Activated CD4-positive, alpha-beta T cell treated with anti-CD3 and anti-CD28 coated beads for 4 hours (primary cell): ENCODE measurements around the gene FLCN.

Experiments
- DNase-seq, 2 donors: peaks; one replicate each; pipeline ENCODE4 v3.0.0-alpha.2; 2020

FLCN gene

DNA sequence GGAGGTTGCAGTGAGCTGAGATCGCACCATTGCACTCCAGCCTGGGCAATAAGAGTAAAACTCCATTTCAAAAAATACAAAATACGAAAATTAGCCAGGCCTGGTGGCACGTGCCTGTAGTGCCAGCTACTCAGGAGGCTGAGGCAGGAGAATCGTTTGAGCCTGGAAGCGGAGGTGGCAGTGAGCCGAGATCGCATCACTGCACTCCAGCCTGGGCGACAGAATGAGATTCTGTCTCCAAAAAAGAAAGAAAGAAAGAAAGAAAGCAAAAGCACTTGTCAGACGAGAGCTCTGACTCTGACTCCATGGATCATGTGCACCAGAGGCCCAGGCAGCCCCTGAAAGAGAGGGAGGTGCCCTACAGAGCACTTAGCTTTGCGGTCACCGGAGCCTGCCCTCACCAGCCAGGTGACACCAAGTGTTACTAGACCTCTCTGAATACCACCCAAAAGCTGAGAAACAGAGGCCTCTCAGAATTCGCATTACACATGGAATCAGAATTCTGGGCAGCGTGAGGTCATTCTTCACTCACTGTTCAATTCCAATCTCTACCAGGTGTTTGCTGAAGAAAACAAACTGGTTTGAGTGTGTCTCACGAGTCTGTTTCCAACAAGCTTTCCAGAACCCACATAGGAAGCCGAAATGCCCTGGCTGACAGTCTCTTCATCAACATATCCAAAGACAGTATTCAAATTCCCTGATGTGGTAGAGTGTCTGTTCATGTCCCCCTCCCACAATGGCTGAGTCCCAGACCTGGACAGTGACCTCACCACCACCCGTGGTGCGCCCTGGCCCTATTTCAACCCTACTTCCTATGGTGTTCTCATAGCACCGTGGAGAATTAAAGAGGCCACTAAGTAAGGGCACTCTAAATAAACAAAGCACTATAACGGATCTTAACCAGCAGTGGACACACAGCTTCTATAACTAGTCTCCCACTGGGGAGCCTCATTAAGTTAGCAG lies 1.5 kb downstream of the FLCN start:
- no peak for DNase-seq

DNA sequence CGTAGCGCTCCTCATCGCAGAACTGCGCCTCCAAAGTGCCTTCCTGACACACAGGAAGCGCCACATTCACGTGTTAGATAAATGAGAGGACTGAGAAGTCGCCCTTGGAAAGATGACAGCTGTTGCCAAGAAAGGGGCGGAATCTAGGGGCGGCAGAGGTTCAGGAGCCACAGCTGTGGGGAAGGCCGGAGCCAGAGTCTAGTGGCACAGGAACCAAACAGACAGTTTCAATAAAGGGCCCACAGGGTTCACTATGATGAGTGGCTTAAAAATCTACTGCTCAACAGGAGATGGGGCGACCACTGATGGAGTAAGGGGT lies 4.7 kb downstream of the FLCN start:
- no peak for DNase-seq

DNA sequence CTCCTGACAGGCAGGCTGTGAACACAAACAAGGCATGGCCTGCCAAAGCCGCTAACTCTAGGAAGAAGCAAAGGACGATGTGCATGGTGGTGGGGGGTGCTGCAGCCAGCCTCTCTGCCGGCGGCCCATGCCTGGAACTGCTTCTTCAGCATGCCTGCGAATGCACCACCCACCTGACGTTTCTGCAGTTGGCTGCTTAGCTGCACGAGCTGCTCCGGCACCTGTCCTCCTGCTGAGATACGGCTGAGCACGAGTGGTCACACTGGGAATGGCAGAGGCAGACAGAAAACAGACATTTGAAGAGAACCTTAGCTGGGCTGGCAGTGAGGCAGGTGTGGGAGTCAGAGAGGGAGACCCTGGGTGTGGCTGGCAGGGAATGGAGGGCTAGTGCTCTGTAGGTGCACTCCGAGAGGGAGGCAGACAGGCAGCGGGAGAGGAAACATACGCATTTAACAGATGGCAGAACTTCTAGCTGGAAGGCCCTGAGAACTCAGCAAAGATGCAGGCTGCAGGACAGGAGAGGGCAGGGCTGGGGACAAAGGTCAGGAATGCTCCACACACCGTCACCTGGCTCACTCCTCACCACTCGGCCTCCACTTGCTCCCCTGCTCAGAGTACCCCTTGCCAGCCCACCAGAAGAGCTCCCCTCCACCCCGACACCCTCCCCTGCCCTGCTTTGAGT lies 5.2 kb downstream of the FLCN start:
- DNase-seq, result no peak

DNA sequence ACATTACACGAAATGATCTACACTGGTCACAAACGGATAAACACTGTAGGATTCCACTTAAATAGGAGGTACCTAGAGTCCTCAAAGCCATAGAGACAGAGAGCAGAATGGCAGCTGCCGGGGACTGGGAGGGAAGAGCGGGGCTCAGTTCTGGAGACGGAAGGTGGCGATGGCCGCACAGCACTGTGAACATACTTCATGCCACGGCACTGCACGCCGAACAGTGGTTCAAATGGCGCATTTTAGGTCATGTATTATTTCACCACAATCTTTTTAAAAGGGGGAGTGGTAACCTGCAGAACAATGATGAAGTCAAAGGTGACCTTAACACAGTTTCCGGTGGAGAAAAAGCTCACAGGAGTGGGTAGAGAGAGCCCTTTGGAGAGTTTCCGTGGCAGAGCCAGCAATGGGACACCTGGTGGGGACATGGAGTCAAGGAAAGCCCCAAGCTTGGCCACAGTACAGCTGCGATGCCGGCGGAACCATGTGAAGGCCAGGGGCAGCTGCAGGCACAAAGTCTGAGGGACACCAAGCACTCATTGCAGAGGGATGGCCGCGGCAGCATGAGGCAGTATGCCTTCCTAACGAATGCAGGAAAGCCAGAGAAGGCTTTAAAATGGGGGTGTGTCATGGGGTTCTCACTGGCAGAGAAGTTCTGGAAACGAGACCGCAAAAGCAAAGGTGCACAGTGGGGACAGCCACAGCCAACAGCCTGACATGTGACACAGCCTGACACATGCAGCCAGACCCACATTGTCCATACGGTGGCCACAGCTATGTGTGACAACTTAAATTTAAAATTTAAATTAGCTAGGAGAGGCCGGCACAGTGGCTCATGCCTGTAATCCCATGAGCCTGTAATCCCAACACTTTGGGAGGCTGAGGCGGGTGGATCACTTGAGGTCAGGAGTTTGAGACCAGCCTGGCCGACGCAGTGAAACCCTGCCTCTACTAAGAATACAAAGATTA lies 7.3 kb downstream of the FLCN start:
- no peak for DNase-seq

DNA sequence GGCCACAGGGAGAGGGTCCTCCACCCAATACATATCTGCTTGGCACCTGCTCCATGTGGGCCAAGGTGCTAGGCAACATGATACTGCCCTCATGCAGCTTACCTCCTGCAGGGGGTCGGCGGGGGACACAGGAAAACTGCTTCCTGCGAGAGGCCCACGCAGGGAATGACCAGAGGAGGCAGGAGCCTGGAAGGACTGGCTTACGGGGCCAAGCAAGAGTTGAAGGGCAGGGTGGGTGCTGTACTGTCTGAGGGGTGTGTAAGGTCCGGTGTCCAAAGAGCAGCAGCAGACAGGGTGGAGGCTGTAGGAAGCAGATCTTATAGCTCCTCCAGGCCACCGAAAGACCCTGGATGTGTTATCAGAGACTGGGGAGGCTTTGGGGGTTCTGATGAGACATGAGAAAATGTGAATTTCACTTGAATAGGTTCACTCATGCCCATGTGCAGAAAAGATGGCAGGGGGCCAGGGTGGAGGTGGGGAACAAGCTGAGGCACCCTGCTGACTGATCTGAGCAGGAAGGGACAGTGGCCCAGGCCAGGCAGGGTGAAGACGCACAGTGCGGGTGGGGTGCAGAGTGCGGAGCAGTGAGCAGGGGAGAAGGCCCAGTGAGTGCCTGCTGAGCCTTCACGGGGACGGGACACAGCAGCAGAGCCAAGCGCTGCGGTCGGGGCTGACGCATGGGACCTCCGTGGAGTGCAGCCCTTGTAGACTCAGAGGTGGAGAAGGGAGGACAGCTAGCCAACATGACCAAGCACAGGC lies 8.3 kb downstream of the FLCN start:
- no peak for DNase-seq

DNA sequence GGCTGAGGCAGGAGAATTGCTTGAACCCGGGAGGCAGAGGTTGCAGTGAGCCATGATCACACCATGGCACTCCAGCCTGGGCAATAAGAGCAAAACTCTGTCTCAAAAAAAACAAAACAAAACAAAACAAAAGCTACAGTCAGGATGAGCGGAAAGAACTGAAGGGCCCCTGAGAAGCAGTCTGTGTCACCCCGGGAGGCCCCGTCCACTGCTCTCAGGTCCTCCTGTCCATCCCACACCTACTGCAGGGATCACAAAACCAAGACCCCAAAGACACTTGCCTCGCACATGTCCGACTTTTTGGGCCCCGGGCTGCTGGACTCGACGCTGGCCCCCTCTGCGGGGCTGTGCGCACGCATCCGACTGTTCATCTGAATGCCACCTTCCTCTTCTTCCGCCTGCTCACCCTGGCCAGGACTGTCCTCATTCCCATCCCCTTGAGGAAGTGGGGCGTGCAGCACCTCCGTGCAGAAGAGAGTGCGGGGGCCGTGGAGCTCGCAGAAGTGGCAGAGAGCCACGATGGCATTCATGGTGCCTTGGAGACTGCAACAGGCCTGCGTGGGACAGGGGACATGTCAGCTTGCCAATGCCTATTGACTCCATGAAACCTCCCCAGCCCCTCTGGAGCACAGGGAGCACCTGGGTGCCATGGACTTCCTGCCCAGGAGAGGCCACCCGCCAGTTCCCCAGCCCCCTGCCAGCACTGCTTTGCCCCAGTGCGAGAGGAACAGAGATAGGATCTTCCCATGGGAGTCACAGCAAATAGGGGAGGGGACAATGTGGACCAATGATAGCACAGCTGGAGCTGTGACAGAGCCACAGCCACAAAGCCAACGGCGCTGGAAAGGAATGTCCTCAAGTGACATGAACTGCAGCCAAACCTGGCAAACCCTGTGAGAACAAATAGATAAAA lies 9.1 kb downstream of the FLCN start:
- no peak for DNase-seq

DNA sequence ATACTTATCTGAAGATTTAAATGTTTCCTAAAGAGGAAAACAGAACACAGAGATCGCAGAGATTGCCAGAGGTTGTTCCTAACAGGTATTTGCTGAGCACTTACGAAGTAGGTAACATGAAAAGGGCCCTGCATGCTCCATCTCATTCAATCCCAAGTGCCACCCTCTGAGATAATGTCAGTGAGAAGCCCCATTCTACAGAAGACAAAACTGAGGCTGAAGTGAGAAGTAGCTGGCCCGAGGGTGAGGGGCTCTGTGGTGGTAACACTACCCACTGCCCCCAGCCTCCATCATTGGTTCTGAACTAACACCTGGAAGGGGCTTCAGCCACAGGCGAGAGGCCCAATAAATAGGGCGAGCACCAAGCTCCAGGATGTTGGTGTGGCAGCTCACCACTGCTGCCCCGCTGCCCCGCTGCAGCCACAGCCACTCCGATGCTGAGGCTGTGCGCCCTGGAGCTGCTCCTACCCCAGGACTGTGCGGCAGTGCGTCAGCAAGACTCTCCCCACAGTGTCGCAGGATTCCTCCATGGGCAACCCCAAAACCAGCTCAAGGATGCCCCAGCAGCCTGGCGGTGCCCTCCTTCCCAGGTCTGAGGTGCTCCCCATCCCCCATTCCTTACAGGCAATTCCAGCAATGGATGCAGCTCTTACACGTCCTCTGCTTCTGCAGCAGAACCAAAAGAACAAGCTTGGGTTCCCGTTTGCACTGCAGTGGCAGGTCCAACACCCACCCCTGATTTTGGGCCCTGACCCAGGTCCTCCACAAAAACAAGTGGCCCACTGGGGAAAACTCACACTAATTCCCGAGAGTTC lies 10.3 kb downstream of the FLCN start:
- no peak for DNase-seq

DNA sequence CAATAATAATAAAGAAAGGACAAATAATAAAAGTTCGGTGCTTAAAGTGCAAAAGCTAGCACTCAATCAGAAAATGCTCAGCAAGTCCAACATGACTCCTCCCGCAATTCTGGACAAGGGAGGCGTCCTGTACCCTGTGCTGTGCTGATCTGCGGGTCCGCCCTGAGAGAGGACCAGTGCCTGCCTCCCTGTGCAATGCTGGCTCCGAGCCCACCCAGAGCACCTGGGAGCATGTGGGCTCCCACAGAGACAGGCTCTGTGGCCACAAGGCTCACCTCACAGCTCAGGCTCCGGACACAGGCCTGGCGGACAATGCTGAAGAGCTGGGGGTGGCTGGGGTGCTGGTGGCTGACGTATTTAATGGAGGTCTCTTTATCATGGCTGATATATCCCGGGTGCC lies 11.1 kb downstream of the FLCN start:
- DNase-seq, result no peak

DNA sequence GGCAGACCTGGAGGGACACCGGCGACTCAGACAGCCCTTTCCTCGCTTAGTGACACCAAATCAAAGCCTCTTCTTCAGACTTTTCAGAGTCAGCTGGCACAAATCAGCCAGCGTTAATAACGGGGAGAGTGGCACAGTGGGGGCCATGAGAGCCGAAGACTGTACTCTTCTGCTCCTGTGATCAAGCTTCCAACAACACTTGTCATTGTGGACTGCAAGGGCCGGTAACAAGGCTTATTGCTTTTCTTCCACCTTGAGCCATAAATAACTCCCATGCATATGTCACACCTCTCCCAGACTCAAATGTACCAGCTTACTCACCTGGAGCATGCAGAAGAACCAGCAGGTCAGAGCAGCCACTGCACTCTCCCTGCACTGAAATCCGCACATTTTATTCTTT lies 12.8 kb downstream of the FLCN start:
- no peak for DNase-seq

DNA sequence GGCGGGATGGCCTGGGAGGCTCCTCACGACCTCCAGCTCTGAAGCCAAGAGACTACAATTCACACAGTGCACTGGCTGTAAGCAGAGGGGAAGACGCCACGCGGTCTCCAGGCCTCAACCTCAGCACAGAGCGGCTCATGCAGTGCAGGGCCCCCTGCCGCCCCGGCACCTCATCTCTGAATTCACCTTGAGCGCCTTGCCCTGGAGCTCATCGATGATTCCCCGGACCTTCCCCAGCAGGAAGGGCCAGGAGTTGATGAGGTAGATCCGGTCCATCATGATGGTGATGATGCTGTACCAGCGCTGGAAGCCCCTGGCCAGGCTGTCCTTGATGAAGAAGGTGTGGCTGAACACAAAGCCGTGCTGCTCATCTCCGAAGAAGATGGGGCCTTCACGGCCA lies 13.2 kb downstream of the FLCN start:
- no peak for DNase-seq

DNA sequence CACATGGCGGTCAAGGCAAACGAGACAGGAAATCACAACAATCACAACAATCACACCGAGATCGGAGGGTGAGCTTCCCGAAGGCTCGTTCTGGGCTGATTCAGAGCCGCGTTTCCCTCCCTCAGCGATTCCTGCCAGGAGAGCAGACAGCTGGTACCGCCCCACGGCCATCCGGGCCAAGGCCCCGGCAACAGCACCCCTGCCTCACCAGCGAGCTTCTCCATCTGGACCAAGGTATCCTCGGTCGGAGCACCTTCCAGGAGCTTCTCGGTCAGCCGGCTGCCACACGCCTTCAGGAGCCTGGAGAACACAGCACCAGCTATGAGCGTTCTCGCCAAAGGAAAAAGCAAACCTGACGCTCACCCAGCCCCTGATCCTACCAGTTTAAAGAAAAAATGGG lies 15.6 kb downstream of the FLCN start:
- DNase-seq, result no peak

DNA sequence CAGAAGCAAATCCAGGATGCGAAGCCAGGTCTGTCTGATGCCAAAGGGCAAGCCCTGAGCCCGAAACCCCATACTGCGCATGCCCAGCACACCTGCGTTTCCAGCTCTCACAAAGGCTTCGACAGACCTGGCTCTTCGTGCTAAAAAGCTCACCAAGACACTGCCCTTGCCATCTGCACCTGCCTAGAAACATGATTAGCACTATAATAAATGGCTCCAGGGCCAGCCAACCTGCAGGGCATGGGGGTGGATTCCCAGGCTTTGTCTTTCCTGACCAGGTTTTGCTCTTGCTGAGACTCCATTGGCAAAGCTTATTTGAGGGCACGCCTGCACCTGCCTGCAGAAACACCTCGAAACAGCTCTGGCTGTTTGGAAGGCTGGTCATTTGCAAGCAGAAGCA lies 16.4 kb downstream of the FLCN start:
- DNase-seq, result no peak

DNA sequence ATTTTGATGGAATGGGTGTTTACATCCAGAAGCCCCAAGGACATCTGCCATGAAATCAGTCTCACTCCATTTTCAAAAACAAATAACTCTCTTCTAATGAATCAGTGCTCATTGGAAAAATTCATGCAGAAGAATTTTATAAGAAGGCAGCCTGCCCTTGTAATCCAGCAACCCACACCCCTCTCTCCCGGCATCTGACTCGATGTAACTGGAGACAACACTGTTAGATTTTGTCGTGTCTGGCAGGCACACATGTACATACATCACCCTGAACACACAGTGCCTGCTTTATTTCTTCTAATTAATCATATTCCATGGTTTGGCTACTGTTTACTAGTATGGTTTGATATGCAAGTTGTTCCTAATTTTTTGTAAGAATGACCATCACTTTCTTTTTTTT lies 19.0 kb downstream of the FLCN start:
- no peak for DNase-seq

DNA sequence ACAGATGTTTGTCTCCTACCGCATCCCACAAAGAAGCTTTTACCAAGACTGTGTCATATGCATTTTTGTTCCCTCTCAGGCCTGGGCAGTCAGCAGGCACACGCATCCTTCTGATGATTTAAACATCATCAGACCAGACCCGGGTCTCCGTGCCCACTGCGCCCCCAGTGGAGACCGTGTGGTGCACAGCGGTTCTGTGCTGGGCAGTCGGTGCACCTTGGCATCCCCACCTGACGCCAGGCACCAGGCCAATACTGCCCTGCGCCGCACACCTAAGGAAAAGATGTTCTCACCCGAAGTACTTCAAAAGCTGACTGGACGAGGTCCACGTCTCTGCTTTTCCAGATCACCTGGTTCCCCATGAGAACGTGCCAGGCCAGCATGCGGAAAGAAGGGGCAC lies 20.2 kb downstream of the FLCN start:
- no peak for DNase-seq

DNA sequence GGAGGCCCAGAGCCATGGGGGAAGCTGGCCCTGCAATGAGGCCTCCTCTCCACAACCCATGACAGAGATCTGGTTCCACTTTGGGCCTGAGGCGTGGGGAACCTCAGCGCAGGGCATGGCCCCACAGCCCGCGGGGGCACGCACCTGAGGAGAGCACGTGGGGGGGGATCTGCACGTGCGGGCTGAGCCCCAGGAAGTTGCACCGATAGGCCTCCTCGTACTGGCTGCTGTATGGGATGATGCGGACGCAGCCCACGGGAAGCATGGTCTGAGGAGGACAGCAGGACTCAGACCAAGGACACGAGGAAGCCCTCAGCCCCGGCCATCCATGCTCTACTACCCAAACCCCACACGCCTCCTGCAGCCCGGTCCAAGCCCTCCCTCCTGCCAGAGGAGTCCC lies 20.7 kb downstream of the FLCN start:
- no peak for DNase-seq

DNA sequence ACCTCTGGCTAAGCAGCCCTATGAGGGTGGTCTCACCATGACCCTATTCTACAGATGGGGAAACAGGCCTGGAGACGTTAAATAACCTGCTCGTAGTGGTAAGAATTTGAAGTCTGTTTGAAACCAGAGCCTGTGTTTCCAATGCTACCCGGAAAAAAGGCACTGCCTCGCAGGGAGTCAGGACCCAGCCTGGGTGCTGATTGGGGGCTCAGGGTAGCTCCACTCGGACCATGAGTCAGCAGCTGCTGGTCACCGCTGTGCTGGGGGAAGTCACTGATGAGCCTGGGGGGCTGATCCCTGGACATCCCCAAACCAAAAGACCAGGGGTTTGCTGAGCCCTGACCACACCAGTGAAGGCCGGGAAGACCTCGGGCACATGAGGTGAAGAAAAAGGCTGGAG lies 21.4 kb downstream of the FLCN start:
- DNase-seq, result no peak

DNA sequence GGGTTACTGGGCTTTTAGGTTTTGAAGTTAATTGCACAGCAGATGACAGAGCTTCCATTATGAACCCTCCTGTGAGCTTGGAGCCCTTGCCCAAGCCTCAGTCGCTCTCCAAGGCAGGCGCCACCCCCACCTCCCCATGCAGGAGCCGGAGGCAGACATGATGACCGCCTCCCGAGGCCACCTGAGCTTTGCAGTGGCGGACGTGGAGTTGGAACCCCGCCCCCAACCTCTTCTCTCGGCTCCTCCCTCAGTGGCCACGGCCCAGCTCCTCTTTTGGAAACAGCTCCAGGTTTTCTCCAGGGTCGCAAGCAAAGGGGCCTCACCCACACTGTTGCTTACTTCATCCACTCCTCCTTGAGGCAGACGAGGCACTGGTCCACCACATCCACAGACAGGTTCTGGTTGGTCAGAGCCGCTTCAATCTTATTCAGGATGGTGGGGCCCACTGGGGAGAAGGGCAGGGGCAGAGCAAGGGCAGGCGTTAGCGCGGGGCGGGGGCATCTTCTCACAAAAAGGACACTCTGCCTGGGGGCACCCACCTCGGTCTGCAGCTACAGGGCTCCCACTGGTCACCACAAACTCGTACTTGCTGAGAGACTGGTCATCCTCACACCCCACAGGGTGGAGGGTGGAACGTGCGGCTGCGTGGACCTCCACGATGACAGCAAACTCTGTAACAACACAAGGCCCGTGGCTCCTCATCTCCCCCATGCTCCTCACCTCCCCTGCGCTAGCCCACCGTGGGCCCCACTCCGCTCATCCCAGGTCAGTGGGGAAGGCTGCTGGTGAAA lies 22.1 kb downstream of the FLCN start:
- no peak for DNase-seq

DNA sequence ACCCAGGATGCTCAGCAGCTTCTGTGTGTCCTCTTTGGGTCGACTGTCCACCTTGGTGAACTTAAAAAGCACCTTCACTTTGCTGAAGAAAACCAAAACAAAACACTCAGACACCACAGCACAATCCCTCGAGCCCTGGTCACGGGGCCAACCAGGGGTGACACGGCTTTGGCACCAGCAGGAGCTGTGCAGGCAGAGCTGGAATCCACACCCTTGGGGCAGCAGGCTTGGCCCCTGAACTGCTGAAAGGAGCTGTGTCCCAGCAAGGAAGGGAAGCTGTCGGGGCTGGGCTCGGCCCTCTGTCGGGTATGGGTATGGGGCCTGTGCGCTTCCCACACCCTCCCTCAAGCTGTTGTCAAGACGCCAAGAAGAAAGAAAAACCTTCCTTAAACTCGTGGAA lies 23.2 kb downstream of the FLCN start:
- no peak for DNase-seq

DNA sequence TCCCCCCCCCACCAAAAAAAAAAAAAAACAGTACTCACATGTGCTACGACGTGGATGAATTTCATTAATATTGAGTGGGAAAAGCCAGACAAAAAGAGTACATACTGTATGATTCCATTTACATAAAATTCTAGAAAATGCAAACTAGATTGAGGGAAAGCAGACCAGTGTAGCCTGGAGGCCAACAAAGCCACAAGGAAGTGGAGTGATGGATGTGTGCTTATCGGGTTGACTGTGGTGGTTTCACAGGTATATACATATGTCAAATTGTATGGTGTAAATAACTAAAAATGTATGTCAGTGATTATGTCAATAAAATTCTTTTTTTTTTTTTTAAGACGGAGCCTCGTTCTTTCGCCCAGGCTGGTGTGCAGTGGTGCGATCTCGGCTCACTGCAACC lies 29.0 kb downstream of the FLCN start:
- no peak for DNase-seq

DNA sequence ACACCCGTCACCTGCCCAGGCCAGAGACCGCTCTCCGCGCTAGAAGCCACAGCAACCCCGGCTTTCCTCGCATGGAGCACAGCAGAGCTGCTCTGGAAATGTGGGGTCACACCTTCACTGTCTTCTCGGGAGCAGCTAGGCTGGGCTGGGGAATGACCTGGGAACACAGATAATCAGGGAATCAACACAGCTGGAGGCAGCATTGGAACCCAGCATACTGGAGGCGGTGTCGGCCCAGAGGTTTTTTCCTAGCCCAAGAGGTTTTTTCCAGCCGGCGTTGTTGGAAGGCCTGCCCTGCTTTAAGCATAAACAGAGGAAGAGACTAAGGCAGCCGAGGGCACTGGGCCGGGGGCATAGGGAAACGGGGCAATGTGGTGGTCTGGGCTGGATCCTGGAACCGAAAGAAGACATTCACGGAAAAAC lies 30.0 kb downstream of the FLCN start:
- no peak for DNase-seq
